WERI-Rb-1 (cell line): ENCODE measurements around the gene NFASC.

ENCODE experiments used
- DNase-seq: peaks from one replicate; pipeline ENCODE4 v3.0.0-alpha.2; 2020
- H3K27ac ChIP-seq: fragments of 250-450 bp; sonication (Bioruptor Pico); 2 replicates; pipeline ENCODE4 v1.5.1; 2020; ENCODE audit warnings: mild to moderate bottlenecking, moderate library complexity
- H3K27me3 ChIP-seq: fragments of 250-450 bp; sonication (Bioruptor Pico); 2 replicates; pipeline ENCODE4 v1.5.1; 2021; ENCODE audit warnings: mild to moderate bottlenecking, low read depth, moderate library complexity; ENCODE audit not compliant: insufficient read depth, severe bottlenecking
- H3K36me3 ChIP-seq: fragments of 250-450 bp; sonication (Bioruptor Pico); 2 replicates; pipeline ENCODE4 v1.5.1; 2020; ENCODE audit warnings: mild to moderate bottlenecking, moderate library complexity
- H3K4me3 ChIP-seq: 2 replicates; pipeline ENCODE4 v1.5.1; 2011; ENCODE audit warnings: low read depth, mild to moderate bottlenecking, control low read depth, low read length
- H3K9me3 ChIP-seq: fragments of 250-450 bp; sonication (Bioruptor Pico); 2 replicates; pipeline ENCODE4 v1.5.1; 2021; ENCODE audit warnings: mild to moderate bottlenecking, moderate library complexity; ENCODE audit not compliant: severe bottlenecking
- CTCF ChIP-seq: IDR thresholded peaks from 2 replicates; pipeline ENCODE4 v1.5.1; 2011; ENCODE audit warnings: low read depth, mild to moderate bottlenecking, control low read depth, inconsistent platforms, low read length

The NFASC gene

GRCh38 chr1:204842892-204843291 is 27.8 kb upstream of the NFASC start:
- peak; percentile 62 for DNase-seq
- Histone ChIP-seq H3K27ac (peak overlapping the region; percentile 4), H3K36me3 (no peaks in the 10 kb centered on the region; the same call in none of the 2 replicates), H3K27me3 (no peaks in the 10 kb centered on the region), H3K4me3 (no peak overlapping the region), H3K9me3 (no peaks in the 10 kb centered on the region)
- no peak for TF ChIP-seq CTCF

DNA sequence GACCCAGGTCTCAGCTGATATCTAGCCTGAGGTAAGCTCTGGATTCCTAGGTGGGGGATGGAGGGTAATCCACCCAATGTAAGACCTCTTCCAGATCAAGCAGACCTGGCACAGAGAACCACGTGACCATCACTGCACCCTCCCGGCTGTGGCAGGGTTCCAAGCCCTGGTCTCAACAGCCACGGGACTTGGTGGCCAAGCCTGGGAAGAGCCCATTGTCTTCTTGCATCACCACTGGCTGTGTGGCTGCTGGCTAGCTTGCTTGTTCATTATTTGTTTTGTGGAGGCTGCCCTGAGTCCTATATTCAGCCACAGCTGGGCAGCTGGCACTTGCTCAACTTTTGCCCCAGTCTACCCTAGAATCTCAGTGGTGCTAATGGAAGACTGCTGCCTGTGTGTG is 24.1 kb upstream of the NFASC start:
- Histone ChIP-seq H3K36me3 (peaks cover 3% of the 10 kb centered on the region; the same call in 1 of the 2 replicates), H3K4me3 (no peak overlapping the region), H3K9me3 (no peaks in the 10 kb centered on the region), H3K27me3 (no peaks in the 10 kb centered on the region), H3K27ac (no peak overlapping the region)
- no peak for TF ChIP-seq CTCF
- DNase-seq = no peak

DNA sequence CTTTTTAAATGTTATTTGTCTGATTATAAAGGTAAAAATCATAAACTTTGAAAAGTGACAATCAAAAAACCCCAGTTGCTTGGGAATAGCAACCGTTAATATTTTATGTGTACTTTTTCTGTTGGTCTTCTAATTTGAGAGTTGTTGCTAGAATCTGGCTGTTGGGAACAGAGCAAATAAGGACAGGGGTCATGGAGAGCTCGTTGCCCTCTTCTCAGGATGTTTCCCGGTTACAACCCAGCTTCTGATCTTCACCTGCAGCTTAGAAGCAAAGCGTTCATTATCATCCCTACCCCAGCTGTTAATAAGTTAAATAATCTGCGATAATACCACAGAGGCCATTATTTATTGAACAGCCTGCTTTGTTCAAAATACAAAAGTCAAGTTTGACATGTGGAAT is 22.1 kb upstream of the NFASC start:
- Histone ChIP-seq H3K4me3 (no peak overlapping the region), H3K9me3 (no peaks in the 10 kb centered on the region), H3K36me3 (peaks cover 3% of the 10 kb centered on the region; the same call in 1 of the 2 replicates), H3K27ac (no peak overlapping the region), H3K27me3 (no peaks in the 10 kb centered on the region)
- TF ChIP-seq CTCF = no peak
- DNase-seq = peak; percentile 34

GRCh38 chr1:204852854-204853253 is 17.8 kb upstream of the NFASC start:
- TF ChIP-seq CTCF = no peak
- no peaks in the 10 kb centered on the region for H3K9me3 ChIP-seq
- H3K27ac ChIP-seq = peak overlapping the region; percentile 6
- DNase-seq = peak; percentile 86
- H3K4me3 ChIP-seq = no peak overlapping the region
- H3K36me3 ChIP-seq = peaks cover 3% of the 10 kb centered on the region; the same call in 1 of the 2 replicates
- H3K27me3 ChIP-seq = no peaks in the 10 kb centered on the region

GRCh38 chr1:204853436-204853835 is 17.2 kb upstream of the NFASC start:
- Histone ChIP-seq H3K27me3 (no peaks in the 10 kb centered on the region), H3K36me3 (peaks cover 3% of the 10 kb centered on the region; the same call in 1 of the 2 replicates), H3K4me3 (no peak overlapping the region), H3K27ac (peak overlapping the region; percentile 2), H3K9me3 (no peaks in the 10 kb centered on the region)
- DNase-seq = peak; percentile 70
- TF ChIP-seq CTCF = no peak

GRCh38 chr1:204854286-204854685 is 16.4 kb upstream of the NFASC start:
- Histone ChIP-seq H3K4me3 (no peak overlapping the region), H3K27ac (peak overlapping the region; percentile 8), H3K9me3 (no peaks in the 10 kb centered on the region), H3K27me3 (no peaks in the 10 kb centered on the region), H3K36me3 (peaks cover 3% of the 10 kb centered on the region; the same call in 1 of the 2 replicates)
- TF ChIP-seq CTCF = no peak
- DNase-seq = peak; percentile 97
